GM19239 (cell line): ENCODE data around the gene TSG101.

Experiments
- DNase-seq: peaks from one replicate; pipeline ENCODE4 v3.0.0; 2011; ENCODE audit warnings: low spot score; ENCODE audit not compliant: insufficient read length
- FAIRE-seq: peaks from 2 replicates; lab custom pipeline; 2011; peaks lifted over from hg19 to GRCh38; lab: Jason Lieb, UNC

Gene TSG101

GRCh38 chr11:18526521-18527296 is at the start of gene TSG101:
TSS of gene TSG101 (minus strand) at chr11:18526942. CDS start at chr11:18526816, 126 bp downstream.
- FAIRE-seq, result peak; percentile 93
- peak; percentile 84 for DNase-seq

GRCh38 chr11:18575361-18575760 is 48.6 kb upstream of the TSG101 start:
- no peak for FAIRE-seq
- DNase-seq, result no peak

GRCh38 chr11:18567081-18567480 is 40.3 kb upstream of the TSG101 start:
- DNase-seq (no peak), FAIRE-seq (no peak)

- FAIRE-seq, result no peak
Measured at GRCh38 chr11:18566406-18566805, 39.7 kb upstream of the TSG101 start.

GRCh38 chr11:18564149-18564548 is 37.4 kb upstream of the TSG101 start:
- FAIRE-seq, result no peak

More at GRCh38 chr11:18566406-18566805, 39.7 kb upstream of the TSG101 start:
- no peak for DNase-seq

GRCh38 chr11:18563090-18563730 is 36.5 kb upstream of the TSG101 start:
- no peak for DNase-seq

More at GRCh38 chr11:18564149-18564548, 37.4 kb upstream of the TSG101 start:
- DNase-seq, result no peak

GRCh38 chr11:18548001-18548400 is 21.3 kb upstream of the TSG101 start:
- no peak for DNase-seq
- FAIRE-seq, result peak; percentile 49

More at GRCh38 chr11:18563090-18563730, 36.5 kb upstream of the TSG101 start:
- no peak for FAIRE-seq

- DNase-seq, result no peak
- peak; percentile 63 for FAIRE-seq
Measured at GRCh38 chr11:18540207-18541009, 13.7 kb upstream of the TSG101 start.

- FAIRE-seq (no peak), DNase-seq (no peak)
Measured at GRCh38 chr11:18536209-18536608, 9.5 kb upstream of the TSG101 start.

GRCh38 chr11:18534245-18534644 is 7.5 kb upstream of the TSG101 start:
- FAIRE-seq (no peak), DNase-seq (no peak)

GRCh38 chr11:18533365-18533764 is 6.6 kb upstream of the TSG101 start:
- DNase-seq (no peak), FAIRE-seq (no peak)

GRCh38 chr11:18527512-18527911 is 770 bp upstream of the TSG101 start:
- DNase-seq, result no peak
- FAIRE-seq, result no peak

- DNase-seq (no peak), FAIRE-seq (peak; percentile 8)
Measured at GRCh38 chr11:18526130-18526520, 617 bp downstream of the TSG101 start.

- DNase-seq, result no peak
- FAIRE-seq, result no peak
Measured at GRCh38 chr11:18524248-18524647, 2.5 kb downstream of the TSG101 start.

GRCh38 chr11:18523084-18523483 is 3.7 kb downstream of the TSG101 start:
- no peak for FAIRE-seq
- no peak for DNase-seq

- no peak for DNase-seq
- no peak for FAIRE-seq
Measured at GRCh38 chr11:18522388-18522787, 4.4 kb downstream of the TSG101 start.

GRCh38 chr11:18521122-18521521 is 5.6 kb downstream of the TSG101 start:
- no peak for DNase-seq
- FAIRE-seq, result no peak

GRCh38 chr11:18502352-18502751 is 24.4 kb downstream of the TSG101 start:
- no peak for FAIRE-seq
- DNase-seq, result no peak

GRCh38 chr11:18501629-18502028 is 25.1 kb downstream of the TSG101 start:
- no peak for FAIRE-seq

GRCh38 chr11:18498039-18498438 is 28.7 kb downstream of the TSG101 start:
- DNase-seq (no peak), FAIRE-seq (no peak)

More at GRCh38 chr11:18501629-18502028, 25.1 kb downstream of the TSG101 start:
- DNase-seq, result no peak

- no peak for FAIRE-seq
- no peak for DNase-seq
Measured at GRCh38 chr11:18495703-18496102, 31.0 kb downstream of the TSG101 start.
